ENCODE data around the gene PHACTR3.

- TF ChIP-seq POLR2A (IDR thresholded peaks at IDR 0.05) (no peak), CTCF (IDR thresholded peaks at IDR 0.05) (no peak)
Measured at GRCh38 chr20:59688356-59688755, 84.0 kb downstream of the PHACTR3 start.
